Activated T-cell treated with anti-CD3 and anti-CD28 coated beads, Interleukin-2, amount 50 U/mL, for 1 hour (primary cell): ENCODE data around the gene ZNF586.
"Not testable (repeated sequence)": the region's sequence is repeated elsewhere in the genome, so short reads cannot be mapped to it uniquely, and the experiment has no call there.

Experiments used
- DNase-seq: peaks from one replicate; pipeline ENCODE4 v3.0.0-alpha.2; 2020

The ZNF586 gene

GRCh38 chr19:57800696-57801095 lies 31.2 kb downstream of the ZNF586 start:
- DNase-seq: no peak

- DNase-seq: no peak
Measured at GRCh38 chr19:57802269-57802668, 32.8 kb downstream of the ZNF586 start.

- no peak for DNase-seq
Measured at GRCh38 chr19:57803265-57803593, 33.8 kb downstream of the ZNF586 start.

- no peak for DNase-seq
Measured at GRCh38 chr19:57803594-57804325, 34.3 kb downstream of the ZNF586 start.

- DNase-seq: no peak
Measured at GRCh38 chr19:57807541-57807940, 38.1 kb downstream of the ZNF586 start.

- DNase-seq: not testable (repeated sequence)
Measured at GRCh38 chr19:57810410-57811295, 41.2 kb downstream of the ZNF586 start.

- no peak for DNase-seq
Measured at GRCh38 chr19:57812226-57812625, 42.8 kb downstream of the ZNF586 start.

GRCh38 chr19:57812975-57813820 lies 43.7 kb downstream of the ZNF586 start:
- DNase-seq: not testable (repeated sequence)

- no peak for DNase-seq
Measured at GRCh38 chr19:57813919-57814504, 44.5 kb downstream of the ZNF586 start.

- DNase-seq: peak; percentile 74
Measured at GRCh38 chr19:57814505-57815246, 45.2 kb downstream of the ZNF586 start, which contains the start of gene ZNF552. ZNF552 (minus strand) TSS chr19:57814913; CDS start chr19:57814743, 170 bp downstream.

GRCh38 chr19:57815247-57816075 lies 46.0 kb downstream of the ZNF586 start:
- DNase-seq: no peak

GRCh38 chr19:57816652-57817051 lies 47.2 kb downstream of the ZNF586 start:
- DNase-seq: no peak

- DNase-seq: no peak
Measured at GRCh38 chr19:57817976-57818375, 48.5 kb downstream of the ZNF586 start.

GRCh38 chr19:57818378-57818777 lies 48.9 kb downstream of the ZNF586 start:
- no peak for DNase-seq

GRCh38 chr19:57819475-57820148 lies 50.1 kb downstream of the ZNF586 start:
- peak; percentile 76 for DNase-seq

GRCh38 chr19:57820599-57820998 lies 51.1 kb downstream of the ZNF586 start:
- DNase-seq: no peak

- DNase-seq: not testable (repeated sequence)
Measured at GRCh38 chr19:57821095-57821494, 51.6 kb downstream of the ZNF586 start.

- not testable (repeated sequence) for DNase-seq
Measured at GRCh38 chr19:57821501-57821900, 52.0 kb downstream of the ZNF586 start.

- DNase-seq: not testable (repeated sequence)
Measured at GRCh38 chr19:57823155-57823554, 53.7 kb downstream of the ZNF586 start.

GRCh38 chr19:57823608-57824007 lies 54.1 kb downstream of the ZNF586 start:
- not testable (repeated sequence) for DNase-seq
